Body of pancreas (tissue), 4 donors: ENCODE data around the gene HOXC6. TPM values are rescaled to one million over a fixed set of nuclear protein-coding genes. Genes with fewer than 3 reads are reported as not detected.

ENCODE experiments used
- ATAC-seq: fragments of 150-250 bp; one replicate; pipeline ENCODE4 v1.9.1; 2016
- DNase-seq, 4 donors: peaks; one replicate each; pipeline ENCODE4 v3.0.0-alpha.2; 2019
- H3K27ac ChIP-seq, 4 donors: fragments of 200-600 bp; sonication (generic); 1 replicate in 3 of 4; 2 replicates in 1 of 4; pipeline versions ENCODE4 v1.5.1 to v1.6.1; 2016 to 2019; ENCODE audit warnings: mild to moderate bottlenecking in 1 of 4, mixed read lengths in 1 of 4, moderate library complexity in 1 of 4
- H3K27me3 ChIP-seq, 2 donors: fragments of 200-600 bp; sonication (generic); one replicate each; pipeline ENCODE4 v1.6.0; 2016; ENCODE audit warnings: mild to moderate bottlenecking in 1 of 2
- H3K36me3 ChIP-seq, 2 donors: fragments of 200-600 bp; sonication (generic); replicated peaks in 1 of 2; 2 replicates each; pipeline ENCODE4 v1.5.1; 2016; ENCODE audit warnings: low read depth in 2 of 2; ENCODE audit not compliant: insufficient read depth in 1 of 2
- H3K4me1 ChIP-seq: fragments of 200-600 bp; sonication (generic); one replicate; pipeline ENCODE4 v1.6.0; 2016
- H3K4me3 ChIP-seq, 2 donors: fragments of 200-600 bp; sonication (generic); 1 replicate in 1 of 2; 2 replicates in 1 of 2; pipeline ENCODE4 v1.5.1; 2016 to 2019
- H3K9me3 ChIP-seq, 3 donors: fragments of 200-600 bp; sonication (generic); 1 replicate in 2 of 3; 2 replicates in 1 of 3; pipeline ENCODE4 v1.5.1; 2016
- CTCF ChIP-seq, 7 experiments: fragments of 450-650 bp in 4 of 7; fragments of 200-600 bp in 3 of 7; sonication (generic) in 3 of 7; IDR thresholded peaks; one replicate each; pipeline ENCODE4 v1.5.1; 2016 to 2019; ENCODE audit warnings: antibody characterized with exemption in 7 of 7
- POLR2A ChIP-seq, 3 donors: fragments of 450-650 bp; IDR thresholded peaks; one replicate each; pipeline ENCODE4 v1.6.1; 2016; ENCODE audit warnings: antibody characterized with exemption in 3 of 3, mild to moderate bottlenecking in 2 of 3
- WGBS, 2 donors: methylation state at CpG; one replicate each; pipeline ENCODE4 v1.1.5; 2017; 5-methylcytosine and 5-hydroxymethylcytosine counted together
- intact Hi-C: fragments of 100-400 bp; cut with DNase I; formaldehyde crosslinking; loops from one replicate; pipeline ENCODE4 v1.15.1; 2023
- total RNA-seq, 2 donors: library from RNA; depleted of rRNA; stranded (reverse); fragments of >200 nt; gene quantifications; one replicate each; pipeline ENCODE4 v1.1.0, GENCODE V29; 2016

Gene HOXC6
- total RNA-seq, 2 donors from 2014 or later: not detected

DNA sequence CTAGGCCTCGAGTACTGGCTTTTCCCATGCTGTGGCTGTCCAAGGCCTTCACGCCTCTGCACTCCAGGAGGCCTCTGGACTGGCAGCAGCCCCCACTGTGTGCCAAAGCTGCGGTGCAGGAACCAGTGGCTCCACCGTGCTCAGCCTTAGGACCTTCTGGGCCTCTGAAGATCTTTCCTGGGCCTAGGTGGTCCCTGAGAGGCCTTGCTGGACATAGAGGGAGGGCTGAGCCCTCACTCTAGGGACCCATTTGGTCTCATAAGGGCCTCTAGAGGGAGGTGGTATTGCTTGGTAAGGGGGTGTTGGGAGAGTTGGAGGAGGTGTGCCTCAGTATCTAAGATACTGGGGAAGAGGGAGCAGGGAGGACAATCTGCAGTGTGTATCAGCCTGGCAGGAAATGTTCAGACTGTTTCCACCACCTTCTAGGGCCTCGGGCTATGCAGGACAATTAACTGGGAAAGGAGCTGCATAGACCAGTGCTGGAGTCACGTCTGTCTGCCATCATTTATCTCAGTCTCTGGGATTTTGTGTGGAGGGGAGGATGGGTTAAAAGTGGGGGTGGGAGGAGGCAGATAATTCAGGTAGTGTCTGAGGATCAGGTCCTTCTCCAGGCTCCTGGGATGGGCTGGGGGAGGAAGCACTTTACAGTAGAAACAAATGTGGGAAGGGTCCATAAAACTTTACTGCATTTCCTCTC is 7.5 kb downstream of the HOXC6 start:
- Histone ChIP-seq H3K4me3 (no peak overlapping the region), H3K4me1 (peaks cover 22% of the 10 kb centered on the region), H3K27ac (no peak overlapping the region), H3K27me3 (peaks cover 4 to 40% of the 10 kb centered on the region in 2 donors), H3K36me3 (no peaks in the 10 kb centered on the region), H3K9me3 (no peaks in the 10 kb centered on the region)
- DNase-seq (no peak), ATAC-seq (no peak)
- WGBS, 2 donors: 71 to 76% methylated on average over 6 of the region's 6 CpGs
- TF ChIP-seq CTCF (IDR thresholded peaks at IDR 0.05) (no peak), POLR2A (IDR thresholded peaks at IDR 0.05) (no peak)
- intact Hi-C loops: no loop called here

- 68 to 75% methylated on average over 11 to 14 of the region's 14 CpGs for WGBS, 2 donors
- TF ChIP-seq CTCF (IDR thresholded peaks at IDR 0.05) (no peak), POLR2A (IDR thresholded peaks at IDR 0.05) (no peak)
- Histone ChIP-seq H3K27ac (no peak overlapping the region), H3K27me3 (peaks cover 4 to 31% of the 10 kb centered on the region in 2 donors), H3K4me1 (peaks cover 17% of the 10 kb centered on the region), H3K4me3 (no peak overlapping the region), H3K36me3 (no peaks in the 10 kb centered on the region), H3K9me3 (no peaks in the 10 kb centered on the region)
- intact Hi-C loops: no loop called here
- no peak for ATAC-seq
- no peak for DNase-seq
These were observed 8.6 kb downstream of the HOXC6 start for GRCh38 chr12:54036620-54037359.

DNA sequence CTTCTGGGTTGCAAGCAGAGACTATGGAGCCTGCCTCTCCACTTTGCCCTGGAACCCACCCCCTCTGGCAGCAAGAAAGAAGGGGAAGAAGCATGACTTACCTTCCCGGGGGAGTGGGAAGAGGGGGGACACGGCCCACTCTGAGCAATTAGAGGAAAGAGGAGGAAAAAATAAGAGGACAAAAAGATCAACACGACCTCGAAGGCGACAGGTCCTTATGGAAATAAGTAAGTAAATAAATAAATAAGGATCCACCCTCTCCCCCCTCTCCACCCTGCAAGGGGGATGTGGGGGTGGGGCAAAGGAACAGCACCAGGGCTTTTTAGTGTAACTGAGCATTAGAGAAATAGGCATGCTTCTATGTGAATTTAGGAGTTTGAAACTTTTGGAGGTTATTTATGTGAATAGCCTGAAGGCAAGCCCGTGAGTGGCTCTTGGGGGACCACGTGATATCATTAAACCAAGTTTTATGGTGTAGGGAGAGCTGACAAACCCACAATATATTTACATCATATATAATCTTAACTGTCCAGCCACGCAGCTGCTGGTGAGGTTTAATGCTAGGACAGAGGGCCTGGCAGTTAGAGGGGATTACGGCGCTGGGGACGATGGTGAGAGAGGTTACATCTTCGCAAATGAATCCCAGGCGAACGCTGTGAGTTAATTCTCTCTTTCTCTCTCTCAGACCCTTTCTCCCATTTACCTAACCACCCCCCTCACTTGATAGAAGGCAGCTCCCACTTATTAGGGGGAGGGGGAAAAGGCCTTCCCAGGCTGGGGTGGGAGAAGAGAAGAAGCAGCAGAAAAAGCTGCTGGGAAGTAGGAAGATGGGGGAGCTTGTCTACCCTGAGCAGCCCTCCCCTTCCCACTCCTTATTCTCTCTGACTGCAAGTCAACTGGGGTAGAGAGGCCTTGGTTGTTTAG is 9.4 kb downstream of the HOXC6 start:
- TF ChIP-seq POLR2A (IDR thresholded peaks at IDR 0.05) (no peak), CTCF (IDR thresholded peaks at IDR 0.05) (no peak)
- H3K9me3 ChIP-seq: no peaks in the 10 kb centered on the region
- WGBS, 2 donors: 58 to 60% methylated on average over 14 of the region's 14 CpGs
- no peak for DNase-seq
- intact Hi-C loops: no loop called here
- peaks cover 16% of the 10 kb centered on the region for H3K4me1 ChIP-seq
- no peaks in the 10 kb centered on the region for H3K36me3 ChIP-seq
- no peak overlapping the region for H3K4me3 ChIP-seq
- peaks cover 4 to 29% of the 10 kb centered on the region in 2 donors for H3K27me3 ChIP-seq
- H3K27ac ChIP-seq: no peak overlapping the region
- no peak for ATAC-seq

DNA sequence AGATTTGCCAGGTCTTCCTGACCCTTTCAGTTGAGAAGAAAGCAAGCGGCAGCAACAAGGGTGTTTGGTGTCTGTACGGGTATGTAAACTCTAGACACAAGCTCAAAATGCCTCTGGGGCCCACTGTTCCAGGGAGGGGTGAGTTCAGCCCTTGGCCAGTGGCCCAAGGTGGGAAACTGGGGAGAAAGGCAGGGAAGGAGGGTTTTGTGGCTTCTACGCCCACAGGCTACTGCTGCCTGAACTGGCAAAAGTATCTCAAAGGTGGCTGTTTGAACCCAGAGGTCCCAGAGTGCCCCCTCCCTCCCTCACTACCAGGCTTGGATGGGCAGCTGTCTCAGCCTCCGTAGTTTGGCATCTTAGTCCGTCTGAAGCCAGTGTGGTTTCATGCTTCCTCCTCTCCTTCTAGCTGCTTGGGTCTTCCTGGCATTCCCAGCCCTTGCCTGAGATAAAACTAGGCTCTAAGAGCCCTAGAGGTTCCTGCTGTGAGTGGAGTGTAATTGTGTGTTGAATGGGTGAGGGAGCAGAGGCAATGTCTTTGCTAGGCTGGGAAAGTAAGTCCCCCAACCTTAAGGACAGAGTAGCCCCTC is 10.1 kb downstream of the HOXC6 start:
- TF ChIP-seq CTCF (IDR thresholded peaks at IDR 0.05) (no peak), POLR2A (IDR thresholded peaks at IDR 0.05) (no peak)
- Histone ChIP-seq H3K4me3 (no peak overlapping the region), H3K36me3 (no peaks in the 10 kb centered on the region), H3K4me1 (peaks cover 8% of the 10 kb centered on the region), H3K27me3 (peaks cover 0 to 22% of the 10 kb centered on the region in 2 donors), H3K27ac (no peak overlapping the region), H3K9me3 (no peaks in the 10 kb centered on the region)
- 61 to 67% methylated on average over 5 of the region's 5 CpGs for WGBS, 2 donors
- no peak for ATAC-seq
- intact Hi-C loops: no loop called here
- DNase-seq: no peak
